ENCODE data around the gene NLRP11. TPM values are rescaled to one million over a fixed set of nuclear protein-coding genes. Genes with fewer than 3 reads are reported as not detected.

The NLRP11 gene
- total RNA-seq, 1 donor from 2014 or later = not detected

DNA sequence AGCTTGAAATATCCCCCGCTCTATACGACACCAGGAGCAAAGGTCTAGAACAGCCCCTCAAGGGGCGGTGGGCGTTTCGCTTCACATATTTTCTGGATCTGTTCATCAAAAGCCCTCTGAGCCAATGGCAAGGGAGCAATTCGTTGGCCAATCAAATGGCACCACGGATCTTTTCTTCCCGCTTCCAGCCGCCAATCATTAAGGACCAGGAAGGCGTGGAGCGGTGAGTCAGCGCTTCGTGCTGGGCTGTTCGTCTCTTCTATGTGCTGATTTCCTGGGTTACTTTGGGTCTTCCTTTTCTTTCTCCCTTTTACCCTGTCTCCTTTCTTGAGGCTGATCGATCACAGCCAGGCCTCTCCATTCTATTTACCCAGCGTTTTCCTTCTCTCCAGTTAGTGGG is 4.5 kb upstream of the NLRP11 start, which contains the start of gene NLRP4:
Gene NLRP4, plus strand, starts transcription at position 201 of the 400 bp plus-strand sequence. CDS start 15,541 bp downstream, outside the sequence.
- no peaks in the 10 kb centered on the region for H3K9me3 ChIP-seq
- ATAC-seq (no peak), DNase-seq (no peak)
- no peak within 1 kb of the TSS for H3K4me3 ChIP-seq
- no peaks in the 10 kb centered on the region for H3K36me3 ChIP-seq
- peaks cover under 1% of the 10 kb centered on the region for H3K27me3 ChIP-seq
- intact Hi-C loops (cut with DNase I) = no loop called here
- TF ChIP-seq CTCF (IDR thresholded peaks at IDR 0.05) = no peak
- no peaks in the 10 kb centered on the region for H3K4me1 ChIP-seq
- H3K27ac ChIP-seq = no peak within 1 kb of the TSS

- DNase-seq = no peak
- intact Hi-C loops (cut with DNase I) = no loop called here
Measured at GRCh38 chr19:55832676-55833075, 877 bp upstream of the NLRP11 start.

DNA sequence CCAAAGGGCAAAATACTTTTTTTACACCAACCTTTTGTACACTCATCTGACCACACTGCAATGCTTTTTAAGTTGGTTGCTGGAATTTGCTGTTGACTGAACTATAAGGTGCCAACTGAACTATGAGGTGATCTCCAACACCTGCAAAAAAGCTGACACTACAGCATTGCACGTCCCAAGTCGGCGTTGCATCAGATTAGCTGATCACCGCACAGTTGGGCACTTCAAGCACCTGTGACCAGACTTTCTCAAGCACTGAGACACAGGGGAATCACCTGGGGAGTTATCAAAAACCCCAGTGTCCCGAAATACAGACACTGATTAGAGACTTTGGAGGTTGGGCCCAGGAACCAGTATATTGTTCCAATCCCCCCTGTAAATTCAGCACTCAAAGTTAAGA is 1.1 kb downstream of the NLRP11 start:
- no peaks in the 10 kb centered on the region for H3K36me3 ChIP-seq
- intact Hi-C loops (cut with DNase I) = no loop called here
- ATAC-seq (no peak), DNase-seq (no peak)
- no peak overlapping the region for H3K27ac ChIP-seq
- no peaks in the 10 kb centered on the region for H3K9me3 ChIP-seq
- no peak overlapping the region for H3K4me3 ChIP-seq
- TF ChIP-seq CTCF (IDR thresholded peaks at IDR 0.05) = no peak
- no peaks in the 10 kb centered on the region for H3K4me1 ChIP-seq
- no peaks in the 10 kb centered on the region for H3K27me3 ChIP-seq

More at GRCh38 chr19:55832676-55833075, 877 bp upstream of the NLRP11 start:
- Histone ChIP-seq H3K27me3 (no peaks in the 10 kb centered on the region), H3K4me3 (no peak overlapping the region), H3K9me3 (no peaks in the 10 kb centered on the region), H3K27ac (no peak overlapping the region), H3K4me1 (no peaks in the 10 kb centered on the region), H3K36me3 (no peaks in the 10 kb centered on the region)
- ATAC-seq = no peak
- no peak for TF ChIP-seq CTCF (IDR thresholded peaks at IDR 0.05)

- no peak overlapping the region for H3K4me3 ChIP-seq
- DNase-seq (no peak), ATAC-seq (no peak)
Measured at GRCh38 chr19:55820037-55820436, 11.8 kb downstream of the NLRP11 start.

DNA sequence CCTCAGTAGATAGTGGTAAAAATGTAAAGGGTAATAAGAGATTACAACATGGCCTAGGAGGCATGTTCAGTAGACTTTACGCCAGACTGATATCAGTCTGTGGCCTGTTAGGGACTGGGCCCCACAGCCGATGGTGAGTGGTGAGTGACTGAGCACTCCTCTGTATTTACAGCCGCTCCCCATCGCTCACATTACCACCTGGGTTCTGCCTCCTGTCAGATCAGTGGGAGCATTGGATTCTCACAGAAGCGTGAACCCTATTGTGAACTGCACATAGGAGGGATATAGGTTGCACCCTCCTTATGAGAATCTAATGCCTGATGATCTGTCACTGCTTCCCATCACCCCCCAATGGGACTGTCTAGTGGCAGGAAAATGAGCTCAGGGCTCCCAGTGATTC is 17.9 kb downstream of the NLRP11 start:
- Histone ChIP-seq H3K4me3 (no peak overlapping the region), H3K27ac (no peak overlapping the region), H3K4me1 (no peaks in the 10 kb centered on the region), H3K36me3 (no peaks in the 10 kb centered on the region), H3K27me3 (peaks cover 10% of the 10 kb centered on the region), H3K9me3 (no peaks in the 10 kb centered on the region)
- intact Hi-C loops (cut with DNase I) = no loop called here
- ATAC-seq = no peak
- no peak for DNase-seq
- no peak for TF ChIP-seq CTCF (IDR thresholded peaks at IDR 0.05)

More at GRCh38 chr19:55820037-55820436, 11.8 kb downstream of the NLRP11 start:
- no peaks in the 10 kb centered on the region for H3K27me3 ChIP-seq
- intact Hi-C loops (cut with DNase I) = no loop called here
- TF ChIP-seq CTCF (IDR thresholded peaks at IDR 0.05) = no peak
- no peaks in the 10 kb centered on the region for H3K9me3 ChIP-seq
- no peaks in the 10 kb centered on the region for H3K36me3 ChIP-seq
- H3K27ac ChIP-seq = no peak overlapping the region
- no peaks in the 10 kb centered on the region for H3K4me1 ChIP-seq

GRCh38 chr19:55812449-55812848 is 19.4 kb downstream of the NLRP11 start:
- Histone ChIP-seq H3K27ac (no peak overlapping the region), H3K27me3 (peaks cover 10% of the 10 kb centered on the region), H3K4me3 (no peak overlapping the region), H3K4me1 (no peaks in the 10 kb centered on the region), H3K36me3 (no peaks in the 10 kb centered on the region), H3K9me3 (no peaks in the 10 kb centered on the region)
- ATAC-seq (no peak), DNase-seq (no peak)
- intact Hi-C loops (cut with DNase I) = no loop called here
- TF ChIP-seq CTCF (IDR thresholded peaks at IDR 0.05) = no peak

All from upper lobe of right lung (tissue), 1 donor.